ENCODE data around the gene CACNA1C. TPM values are rescaled to one million over a fixed set of nuclear protein-coding genes. Genes with fewer than 3 reads are reported as not detected.

CACNA1C gene
- total RNA-seq, 1 experiment from 2014 or later = not detected

DNA sequence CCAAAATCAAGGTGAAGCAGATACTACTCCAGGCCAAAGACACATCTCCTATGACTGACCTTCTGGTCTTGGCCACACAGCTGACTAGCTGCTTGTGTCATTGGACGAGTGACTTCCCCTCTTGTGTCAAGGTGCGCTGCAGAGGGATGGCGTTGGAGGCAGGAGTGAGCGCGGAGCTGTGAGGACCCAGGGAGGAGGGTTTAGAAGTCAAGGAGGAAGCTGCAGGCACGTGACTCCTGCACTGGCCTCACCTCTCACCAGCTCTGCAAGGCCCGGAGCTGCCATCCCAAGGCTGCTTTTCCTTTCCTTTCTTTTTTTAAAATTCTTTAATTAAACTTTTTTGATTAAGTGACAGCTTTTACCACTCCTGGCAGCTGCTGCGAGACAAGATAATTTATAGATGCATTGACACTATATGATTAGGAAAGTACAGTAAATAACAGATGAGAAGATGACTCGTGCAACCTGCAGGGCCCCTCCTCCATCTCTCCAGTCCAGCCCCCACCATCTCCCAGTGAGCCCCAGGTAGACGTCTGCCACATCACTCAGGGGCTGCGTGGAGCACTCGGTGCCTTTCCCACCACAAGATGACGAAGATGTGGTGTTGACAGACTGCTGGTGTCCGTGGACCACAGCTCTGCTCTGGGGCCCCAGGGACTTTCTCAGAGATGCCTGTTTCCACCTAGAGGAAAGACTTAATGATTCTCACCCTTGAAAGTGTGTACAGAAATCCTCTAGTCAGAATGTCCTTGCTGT lies 350.6 kb downstream of the CACNA1C start:
- no peak overlapping the region for H3K4me2 ChIP-seq
- no peak for TF ChIP-seq EZH2 (IDR thresholded peaks at IDR 0.05; ENCODE audit: low read depth)
- TF ChIP-seq, protein P1, sequence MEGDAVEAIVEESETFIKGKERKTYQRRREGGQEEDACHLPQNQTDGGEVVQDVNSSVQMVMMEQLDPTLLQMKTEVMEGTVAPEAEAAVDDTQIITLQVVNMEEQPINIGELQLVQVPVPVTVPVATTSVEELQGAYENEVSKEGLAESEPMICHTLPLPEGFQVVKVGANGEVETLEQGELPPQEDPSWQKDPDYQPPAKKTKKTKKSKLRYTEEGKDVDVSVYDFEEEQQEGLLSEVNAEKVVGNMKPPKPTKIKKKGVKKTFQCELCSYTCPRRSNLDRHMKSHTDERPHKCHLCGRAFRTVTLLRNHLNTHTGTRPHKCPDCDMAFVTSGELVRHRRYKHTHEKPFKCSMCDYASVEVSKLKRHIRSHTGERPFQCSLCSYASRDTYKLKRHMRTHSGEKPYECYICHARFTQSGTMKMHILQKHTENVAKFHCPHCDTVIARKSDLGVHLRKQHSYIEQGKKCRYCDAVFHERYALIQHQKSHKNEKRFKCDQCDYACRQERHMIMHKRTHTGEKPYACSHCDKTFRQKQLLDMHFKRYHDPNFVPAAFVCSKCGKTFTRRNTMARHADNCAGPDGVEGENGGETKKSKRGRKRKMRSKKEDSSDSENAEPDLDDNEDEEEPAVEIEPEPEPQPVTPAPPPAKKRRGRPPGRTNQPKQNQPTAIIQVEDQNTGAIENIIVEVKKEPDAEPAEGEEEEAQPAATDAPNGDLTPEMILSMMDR (conservative IDR thresholded peaks at IDR 0.05) = no peak
- no peaks in the 10 kb centered on the region for H4K20me1 ChIP-seq (ENCODE audit: insufficient read depth)
- ChIA-PET CTCF (no interaction called here), POLR2A (ENCODE audit: unreplicated experiment) (no interaction called here)
- H3F3A ChIP-seq (ENCODE audit: insufficient read depth, low read depth) = no peaks in the 10 kb centered on the region
- no peak for DNase-seq
- no peak overlapping the region for H3K27ac ChIP-seq
- H3K4me1 ChIP-seq (replicated peaks; ENCODE audit: insufficient read depth) = no peaks in the 10 kb centered on the region
- H3K79me2 ChIP-seq (ENCODE audit: low read depth) = no peaks in the 10 kb centered on the region
- H3K36me3 ChIP-seq (ENCODE audit: low read depth) = no peaks in the 10 kb centered on the region
- no peaks in the 10 kb centered on the region for H3K9me2 ChIP-seq (ENCODE audit: insufficient read depth)
- H3K4me3 ChIP-seq = no peak overlapping the region
- no TSS peak for BruUV-seq (replicated peaks)
- H3K9me3 ChIP-seq (ENCODE audit: insufficient read depth, low read depth) = no peaks in the 10 kb centered on the region
- H2AFZ ChIP-seq = no peak overlapping the region
- intact Hi-C loops (cut with micrococcal nuclease; ENCODE audit: unreplicated experiment) = no loop called here
- peaks cover 75% of the 10 kb centered on the region for H3K27me3 ChIP-seq (ENCODE audit: insufficient read depth, low read depth)

DNA sequence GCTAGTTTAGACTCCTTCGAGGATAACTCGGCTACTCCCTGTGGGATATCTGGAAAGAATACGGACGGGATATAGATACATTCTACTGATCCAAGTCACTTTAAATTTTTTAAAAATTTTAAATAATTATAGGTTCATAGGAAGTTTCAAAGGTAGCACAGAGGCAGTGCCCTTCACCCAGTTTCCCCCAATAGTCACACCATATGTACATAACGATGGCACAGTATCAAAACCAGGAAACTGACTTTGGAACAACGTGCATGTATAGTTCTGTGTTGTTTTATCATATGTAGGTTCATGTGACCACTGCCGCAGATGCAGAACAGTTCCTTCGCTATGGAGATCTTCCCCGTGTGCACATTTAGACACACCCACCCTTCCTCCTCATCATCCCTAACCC lies 352.3 kb downstream of the CACNA1C start:
- Histone ChIP-seq H3K36me3 (ENCODE audit: low read depth) (no peaks in the 10 kb centered on the region), H3K27me3 (ENCODE audit: insufficient read depth, low read depth) (peaks cover 80% of the 10 kb centered on the region), H3K4me3 (no peak overlapping the region), H3K4me2 (no peak overlapping the region), H3K9me2 (ENCODE audit: insufficient read depth) (no peaks in the 10 kb centered on the region), H3K4me1 (replicated peaks; ENCODE audit: insufficient read depth) (no peaks in the 10 kb centered on the region), H3F3A (ENCODE audit: insufficient read depth, low read depth) (no peaks in the 10 kb centered on the region), H3K27ac (no peak overlapping the region), H2AFZ (no peak overlapping the region), H3K79me2 (ENCODE audit: low read depth) (no peaks in the 10 kb centered on the region), H4K20me1 (ENCODE audit: insufficient read depth) (no peaks in the 10 kb centered on the region), H3K9me3 (ENCODE audit: insufficient read depth, low read depth) (no peaks in the 10 kb centered on the region)
- DNase-seq = no peak
- intact Hi-C loops (cut with micrococcal nuclease; ENCODE audit: unreplicated experiment) = no loop called here
- no peak for TF ChIP-seq EZH2 (IDR thresholded peaks at IDR 0.05; ENCODE audit: low read depth)
- TF ChIP-seq, protein P1 (conservative IDR thresholded peaks at IDR 0.05) = no peak
- no TSS peak for BruUV-seq (replicated peaks)
- POLR2A ChIA-PET (ENCODE audit: unreplicated experiment) = no interaction called here
- CTCF ChIA-PET = no interaction called here

DNA sequence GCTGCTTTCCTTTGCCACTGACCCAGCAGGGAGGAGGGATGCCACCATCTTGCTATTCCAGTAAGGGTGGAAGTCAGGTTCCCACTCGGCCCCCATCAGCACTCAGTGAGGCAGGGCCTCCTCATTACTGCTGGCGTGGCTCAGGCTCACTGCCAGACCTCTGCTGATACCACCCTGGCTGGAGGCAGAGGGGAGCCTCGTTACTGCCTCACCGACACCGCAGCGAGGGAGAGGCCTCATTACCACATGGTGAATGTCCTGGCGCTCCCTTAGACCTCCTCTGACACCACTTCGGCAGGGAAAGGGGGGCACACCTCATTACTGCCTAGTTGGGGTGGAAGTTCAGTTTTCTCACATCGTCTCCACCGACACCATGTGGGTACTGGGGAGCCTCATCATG lies 354.1 kb downstream of the CACNA1C start:
- Histone ChIP-seq H3K9me2 (ENCODE audit: insufficient read depth) (no peaks in the 10 kb centered on the region), H4K20me1 (ENCODE audit: insufficient read depth) (no peaks in the 10 kb centered on the region), H3K36me3 (ENCODE audit: low read depth) (no peaks in the 10 kb centered on the region), H3K4me2 (no peak overlapping the region), H3K27me3 (ENCODE audit: insufficient read depth, low read depth) (peaks cover 89% of the 10 kb centered on the region), H3K79me2 (ENCODE audit: low read depth) (no peaks in the 10 kb centered on the region), H3K9me3 (ENCODE audit: insufficient read depth, low read depth) (no peaks in the 10 kb centered on the region), H2AFZ (no peak overlapping the region), H3K4me1 (replicated peaks; ENCODE audit: insufficient read depth) (no peaks in the 10 kb centered on the region), H3K4me3 (no peak overlapping the region), H3K27ac (no peak overlapping the region), H3F3A (ENCODE audit: insufficient read depth, low read depth) (no peaks in the 10 kb centered on the region)
- ChIA-PET POLR2A (ENCODE audit: unreplicated experiment) (no interaction called here), CTCF (no interaction called here)
- DNase-seq = no peak
- intact Hi-C loops (cut with micrococcal nuclease; ENCODE audit: unreplicated experiment) = no loop called here
- BruUV-seq (replicated peaks) = no TSS peak
- no peak for TF ChIP-seq EZH2 (IDR thresholded peaks at IDR 0.05; ENCODE audit: low read depth)
- TF ChIP-seq, protein P1 (conservative IDR thresholded peaks at IDR 0.05) = no peak

Data from PC-9 (cell line).